ENCODE data around the gene MRPL42.
"Not testable (repeated sequence)": the region's sequence is repeated elsewhere in the genome, so short reads cannot be mapped to it uniquely, and the experiment has no call there.

The MRPL42 gene

DNA sequence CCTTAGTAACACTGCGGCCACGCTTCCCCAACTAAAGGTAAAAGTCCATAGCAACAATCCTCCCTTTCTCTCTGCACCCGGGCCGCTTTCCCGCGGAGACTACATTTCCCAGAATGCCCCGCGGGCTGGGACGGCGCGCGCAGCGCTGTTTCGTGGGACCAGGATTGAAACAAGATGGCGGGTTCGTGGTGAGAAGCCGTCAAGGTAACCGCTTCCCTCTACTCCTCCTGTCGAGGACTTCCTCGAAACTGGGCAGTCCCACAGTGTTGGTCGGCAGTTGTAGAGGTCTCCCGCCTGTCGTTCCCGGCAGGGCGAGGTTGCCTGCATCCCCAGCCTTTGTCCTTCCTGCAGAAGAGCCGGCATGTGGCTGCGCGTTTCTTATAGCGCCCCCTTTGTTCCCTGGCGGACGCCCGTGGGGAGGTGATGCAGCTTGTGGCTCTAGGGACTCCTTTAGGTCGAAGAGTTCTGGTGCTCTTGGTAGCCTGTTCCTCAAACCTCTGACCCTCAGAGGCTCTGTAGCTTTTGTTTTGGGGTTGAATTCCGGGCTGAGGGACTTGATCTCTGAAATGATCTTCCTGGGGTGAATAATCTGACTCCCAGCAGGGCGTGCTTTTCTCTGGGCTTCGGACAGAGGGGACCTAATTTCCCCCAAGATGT, at the start of gene MRPL42:
Gene MRPL42, plus strand, starts transcription at position 164 of the 657 bp plus-strand sequence. CDS start 1,772 bp downstream, outside the sequence.
- peak; percentile 83 for DNase-seq (ENCODE audit: low read depth)

DNA sequence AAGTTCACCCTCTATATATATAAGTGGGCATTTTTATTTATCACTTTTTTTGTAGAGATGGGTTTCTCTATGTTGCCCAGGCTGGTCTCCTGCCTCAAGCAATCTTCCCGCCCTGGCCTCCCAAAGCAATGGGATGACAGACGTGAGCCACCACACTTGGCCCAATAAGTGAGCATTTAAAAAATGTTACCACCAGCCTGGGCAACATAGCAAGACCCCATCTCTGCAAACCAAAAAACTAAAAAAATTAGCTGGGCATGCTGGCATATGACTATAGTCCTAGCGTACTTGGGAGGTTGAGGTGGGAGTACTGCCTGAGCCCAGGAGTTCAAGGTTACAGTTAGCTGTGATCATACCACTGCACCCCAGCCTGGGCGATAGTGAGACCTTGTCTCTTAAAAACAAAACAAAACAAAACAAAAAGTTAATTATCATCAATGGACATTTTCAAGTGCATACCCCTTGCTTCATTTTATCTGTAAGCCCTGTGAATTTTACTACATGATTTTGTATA, 49.3 kb upstream of the MRPL42 start:
- no peak for DNase-seq (ENCODE audit: low read depth)

DNA sequence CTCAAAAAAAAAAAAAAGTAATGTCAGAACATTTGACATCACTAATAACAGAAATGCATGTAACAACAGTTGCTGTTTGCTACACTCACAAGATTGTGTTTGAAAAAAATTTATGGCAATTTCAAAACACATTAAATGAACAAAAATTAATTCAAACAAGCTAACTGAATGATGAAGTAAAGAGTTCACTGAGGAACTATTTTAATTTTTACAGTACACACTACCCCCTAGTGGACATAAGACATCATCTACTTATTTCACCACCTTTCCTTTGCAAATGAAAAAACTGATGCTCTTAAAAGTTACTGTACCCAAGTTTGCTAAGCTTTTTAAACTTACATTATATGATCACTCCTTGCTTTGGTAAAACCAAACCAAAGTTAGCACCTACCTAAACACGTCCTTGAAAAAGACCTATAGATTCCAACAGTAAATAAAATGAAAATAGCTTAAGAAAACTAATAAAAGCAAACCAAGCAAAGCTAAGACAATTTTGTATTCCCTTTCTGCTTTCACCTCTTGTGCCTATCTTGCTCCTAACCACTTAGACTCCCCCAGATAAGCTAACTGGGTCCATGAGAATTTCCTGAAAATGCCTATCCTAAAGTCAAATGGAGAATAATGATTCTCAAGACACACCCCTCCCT, 47.8 kb upstream of the MRPL42 start:
- no peak for DNase-seq (ENCODE audit: low read depth)

DNA sequence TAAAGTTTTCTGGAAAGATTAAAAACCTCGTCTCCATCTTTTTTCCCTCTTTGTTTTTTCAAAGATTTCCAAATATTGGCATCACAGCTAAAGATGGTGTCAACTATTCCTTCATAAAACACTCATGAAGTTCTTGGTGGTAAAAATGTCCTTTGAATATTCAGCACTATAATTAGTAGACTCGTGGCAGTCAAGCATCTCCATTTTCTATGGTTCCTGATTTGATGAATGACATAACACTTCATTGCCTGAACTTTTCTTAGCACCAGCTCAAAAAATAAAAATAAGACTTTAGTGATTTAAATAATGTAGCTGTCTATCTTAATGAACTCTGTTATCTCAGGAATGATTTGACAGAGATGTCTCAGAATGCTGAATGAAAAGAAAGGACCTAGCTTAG, 45.3 kb upstream of the MRPL42 start:
- DNase-seq (ENCODE audit: low read depth): no peak

DNA sequence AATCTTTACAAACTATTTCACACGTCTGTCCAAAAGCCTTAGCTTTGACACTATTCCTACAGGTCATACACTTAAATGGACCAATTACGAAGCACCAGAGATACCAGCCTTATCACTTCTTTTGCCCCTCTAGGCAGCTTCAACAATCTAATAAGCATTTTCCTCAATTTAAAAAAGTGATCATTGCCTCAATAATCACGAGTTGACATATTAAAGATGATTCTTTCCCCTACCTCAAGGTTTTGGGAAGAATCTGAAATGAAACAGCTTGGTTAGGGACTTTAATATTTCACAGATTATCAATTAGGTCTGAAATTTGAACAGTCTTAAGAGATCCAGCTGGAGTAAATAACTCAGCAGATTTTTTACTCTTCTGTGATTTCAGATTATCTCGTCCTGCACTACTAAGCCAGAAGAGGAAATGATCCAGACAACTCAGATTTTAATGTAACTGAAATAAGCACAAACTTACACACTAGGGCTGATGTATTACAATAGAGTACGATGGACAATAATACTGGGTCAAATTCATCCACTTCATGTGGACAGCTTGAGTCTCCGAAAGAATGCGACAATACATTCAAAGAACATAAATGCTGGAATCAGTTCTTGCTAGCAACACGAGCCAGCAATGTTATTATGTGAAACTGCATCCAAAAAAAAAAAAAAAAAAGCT, 41.4 kb upstream of the MRPL42 start:
- DNase-seq (ENCODE audit: low read depth): no peak

DNA sequence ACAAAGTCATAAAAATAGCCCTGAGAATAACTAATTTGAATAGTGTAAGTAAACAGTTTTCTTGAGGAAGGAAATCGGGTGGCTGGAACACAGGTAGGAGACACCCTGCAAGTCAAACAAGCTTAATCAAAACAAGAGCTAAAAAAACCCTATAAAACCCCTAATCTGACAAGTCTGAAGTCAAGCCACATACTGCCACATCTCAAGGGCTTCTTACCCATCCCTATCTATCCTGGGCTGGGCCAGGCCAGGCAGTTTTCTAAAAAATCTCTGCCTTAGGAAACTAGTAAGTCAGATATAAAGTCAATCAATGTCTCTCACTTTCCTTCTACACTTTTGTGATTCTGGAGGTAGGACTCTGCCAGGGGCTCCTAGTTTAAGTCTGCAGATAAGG, 40.9 kb upstream of the MRPL42 start:
- no peak for DNase-seq (ENCODE audit: low read depth)

DNA sequence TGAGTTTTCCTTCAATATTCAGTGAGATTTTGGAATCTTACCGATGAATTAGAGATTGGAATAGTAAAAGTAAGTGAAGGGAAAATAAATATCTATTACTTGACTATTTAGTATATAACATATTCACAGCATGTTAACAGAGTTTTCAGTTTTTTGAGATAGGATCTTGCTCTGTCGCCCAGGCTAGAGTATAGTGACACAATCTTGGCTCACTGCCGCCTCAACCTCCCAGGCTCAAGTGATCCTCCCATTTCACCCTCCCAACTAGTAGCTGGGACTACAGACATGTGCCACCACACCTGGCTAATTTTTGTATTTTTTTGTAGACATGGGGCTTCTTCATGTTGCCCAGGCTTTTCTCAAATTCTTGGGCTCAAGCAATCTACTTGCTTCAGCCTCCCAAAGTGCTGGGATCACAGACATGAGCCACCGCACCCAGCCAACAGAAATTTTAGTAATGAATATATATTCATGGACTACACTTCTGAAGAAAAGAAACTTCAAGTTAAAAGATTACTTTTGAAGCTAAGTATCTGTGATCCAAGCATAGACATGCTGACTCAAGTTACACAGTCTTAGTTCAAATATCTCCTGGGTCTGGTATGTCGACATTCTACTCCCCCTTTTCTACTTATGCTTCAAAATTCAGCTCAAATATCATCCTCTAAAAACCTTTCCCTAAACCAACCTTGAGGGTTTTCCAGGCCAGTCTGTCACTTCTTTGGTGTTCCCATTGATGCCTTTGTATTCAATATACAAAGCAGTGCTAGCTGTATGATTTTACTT, 39.3 kb upstream of the MRPL42 start:
- DNase-seq (ENCODE audit: low read depth): no peak

DNA sequence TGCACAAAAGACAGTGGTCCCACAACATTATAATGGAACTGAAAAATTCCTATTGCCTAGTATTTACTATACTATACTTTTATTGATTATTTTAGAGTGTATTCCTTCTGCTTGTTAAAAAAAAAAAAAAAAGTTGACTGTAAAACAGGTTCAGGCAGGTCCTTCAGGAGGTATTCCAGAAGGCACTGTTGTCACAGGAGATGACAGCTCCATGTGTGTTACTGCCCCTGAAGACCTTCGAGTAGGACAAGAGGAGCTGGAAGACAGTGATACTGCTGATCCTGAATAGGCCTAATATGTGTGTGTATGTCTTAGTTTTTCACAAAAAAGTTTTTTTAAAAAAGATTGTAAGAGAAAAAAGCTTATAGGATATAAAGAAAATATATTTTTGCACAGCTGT, 37.9 kb upstream of the MRPL42 start:
- DNase-seq (ENCODE audit: low read depth): no peak

DNA sequence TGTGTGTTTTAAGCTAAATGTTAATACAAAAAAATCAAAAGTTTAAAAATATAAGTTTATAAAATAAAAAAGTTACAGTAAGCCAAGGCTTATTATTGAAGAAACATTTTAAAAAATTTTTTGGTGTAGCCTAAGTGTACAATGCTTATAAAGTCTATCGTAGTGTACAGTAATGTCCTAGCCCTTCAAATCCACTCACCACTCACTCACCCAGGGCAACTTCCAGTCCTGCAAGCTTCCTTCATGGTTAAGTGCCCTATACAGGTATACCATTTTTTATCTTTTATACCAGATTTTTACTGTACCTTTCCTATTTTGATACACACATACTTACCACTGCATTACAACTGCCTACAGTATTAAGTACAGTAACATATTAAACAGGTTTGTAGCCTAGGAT, 37.5 kb upstream of the MRPL42 start:
- no peak for DNase-seq (ENCODE audit: low read depth)

DNA sequence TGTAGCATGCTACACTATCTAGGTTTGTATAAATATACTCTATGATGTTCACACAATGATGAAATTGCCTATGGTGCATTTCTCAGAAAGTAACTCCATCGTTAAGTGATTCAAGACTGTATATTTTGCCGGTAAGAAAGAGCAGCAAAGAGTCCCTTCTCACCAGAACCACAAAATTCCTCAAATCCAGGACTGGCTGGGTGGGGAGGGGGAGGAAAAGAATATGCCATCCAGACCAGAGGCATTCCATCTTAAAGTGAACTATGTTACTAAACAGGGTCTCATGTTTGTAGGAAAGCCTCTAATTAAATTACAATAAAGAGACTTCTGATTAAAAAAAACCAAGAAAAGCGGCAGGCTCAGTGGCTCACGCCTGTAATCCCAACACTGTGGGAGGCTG, 37.0 kb upstream of the MRPL42 start:
- no peak for DNase-seq (ENCODE audit: low read depth)

DNA sequence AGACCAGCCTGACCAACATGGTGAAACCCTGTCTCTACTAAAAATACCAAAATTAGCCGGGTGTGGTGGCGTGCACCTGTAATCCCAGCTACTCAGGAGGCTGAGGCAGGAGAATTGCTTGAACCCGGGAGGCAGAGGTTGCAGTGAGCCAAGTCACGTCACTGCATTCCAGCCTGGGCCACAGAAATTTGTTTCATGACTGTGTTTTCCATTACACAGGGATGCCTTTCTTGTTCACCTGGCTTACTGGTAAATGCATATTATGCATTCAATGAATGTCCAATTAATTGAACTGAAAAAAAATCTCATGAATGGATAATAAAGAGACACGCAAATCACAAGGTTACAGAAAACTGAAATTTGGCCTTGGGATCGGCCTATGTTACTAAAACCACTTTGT, 35.3 kb upstream of the MRPL42 start:
- not testable (repeated sequence) for DNase-seq (ENCODE audit: low read depth)

DNA sequence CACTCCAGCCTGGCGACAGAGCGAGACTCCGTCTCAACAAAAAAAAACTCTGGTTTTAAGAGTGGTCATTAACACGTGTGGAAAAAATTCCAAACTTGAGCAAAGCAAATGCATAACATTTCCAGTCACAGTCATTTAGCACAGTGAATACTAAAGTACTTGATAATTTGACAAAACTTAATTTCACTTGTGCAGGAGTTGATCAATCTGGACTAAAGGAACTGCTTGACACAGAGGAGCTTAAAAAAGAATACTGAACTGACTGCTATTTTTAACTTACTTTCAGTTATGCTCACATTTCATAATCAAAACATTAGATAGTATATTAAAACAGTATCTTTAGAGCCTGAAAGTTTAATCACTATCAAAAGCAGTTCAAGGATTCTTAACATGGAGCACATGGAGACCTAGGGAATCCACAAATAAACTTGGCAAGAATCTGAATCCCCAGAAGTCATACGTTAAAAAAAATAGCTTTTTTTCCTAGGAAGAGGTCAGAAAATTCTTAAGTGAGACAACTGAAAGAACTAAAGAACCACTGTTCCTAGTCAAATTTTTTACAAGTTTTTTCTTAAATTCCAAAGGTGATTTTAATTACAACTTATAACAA, 33.0 kb upstream of the MRPL42 start:
- no peak for DNase-seq (ENCODE audit: low read depth)

DNA sequence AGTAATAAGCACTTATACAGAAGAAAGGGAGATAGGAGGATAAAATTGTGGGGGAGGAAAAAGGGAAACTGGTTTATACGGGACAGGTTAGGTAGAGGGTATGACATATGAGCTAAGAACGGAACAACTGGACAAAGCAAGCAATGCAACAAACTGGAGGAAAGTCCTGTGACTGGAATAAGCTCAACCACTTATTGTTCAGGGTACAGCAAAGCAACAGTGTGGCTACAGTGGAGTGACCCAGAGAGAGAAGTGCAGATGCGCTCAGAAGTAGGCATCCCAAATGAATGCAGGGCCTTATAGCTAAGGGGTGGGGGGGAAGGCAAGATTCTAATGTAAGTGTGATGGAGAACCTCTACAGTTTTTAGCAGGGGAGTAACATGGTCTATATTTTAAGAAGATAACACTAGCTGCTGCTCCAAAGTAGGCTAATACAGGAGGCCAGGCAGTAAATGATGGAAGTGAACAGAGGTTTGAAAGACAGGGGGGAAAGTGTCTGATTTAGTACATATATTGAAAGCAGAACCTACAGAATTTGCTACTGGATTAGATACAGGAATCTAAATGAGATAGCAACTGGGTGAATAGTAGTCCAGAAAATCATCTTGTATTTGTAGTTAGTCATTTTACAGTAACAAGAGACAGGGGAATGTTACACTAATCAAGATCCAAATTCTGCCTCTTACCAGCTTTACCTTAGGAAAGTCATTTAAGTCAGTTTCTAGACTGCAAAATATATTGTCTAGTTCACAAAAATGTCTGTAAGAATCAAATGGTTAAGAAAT, 28.9 kb upstream of the MRPL42 start:
- DNase-seq (ENCODE audit: low read depth): no peak

DNA sequence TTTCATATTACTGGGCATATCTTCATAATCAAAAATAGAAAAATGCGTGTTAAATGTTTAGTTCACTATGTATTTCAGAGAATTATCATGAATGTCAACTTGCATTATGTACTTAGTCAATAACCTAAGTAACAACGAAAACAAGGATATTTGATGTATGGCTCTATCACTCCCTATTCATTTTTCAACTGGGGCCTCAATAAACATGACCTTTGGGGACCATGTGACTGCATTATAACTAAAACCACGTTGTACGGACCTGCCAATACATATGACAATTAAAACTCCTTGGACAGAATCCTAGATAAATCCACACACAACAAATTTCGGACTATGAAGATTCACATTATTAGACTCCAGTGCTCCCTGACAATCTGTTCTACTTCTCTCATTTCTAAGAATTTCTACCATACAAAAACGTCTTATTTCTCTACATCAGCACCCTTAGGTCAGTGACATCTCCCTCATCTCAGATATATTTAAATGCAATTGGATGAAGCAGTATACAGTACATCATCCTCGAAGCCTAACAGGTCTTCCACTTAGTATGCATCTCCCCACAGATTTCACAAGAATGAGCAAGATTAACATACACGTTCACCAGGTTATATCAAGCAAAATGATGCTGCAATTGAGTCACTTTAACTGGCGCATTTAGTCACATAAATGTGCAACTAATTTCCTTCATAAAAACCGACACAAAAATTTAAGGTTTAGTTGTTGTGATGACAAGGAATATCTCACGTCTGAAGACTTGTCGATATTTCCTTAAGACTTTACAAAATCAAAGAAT, 27.1 kb upstream of the MRPL42 start:
- no peak for DNase-seq (ENCODE audit: low read depth)

DNA sequence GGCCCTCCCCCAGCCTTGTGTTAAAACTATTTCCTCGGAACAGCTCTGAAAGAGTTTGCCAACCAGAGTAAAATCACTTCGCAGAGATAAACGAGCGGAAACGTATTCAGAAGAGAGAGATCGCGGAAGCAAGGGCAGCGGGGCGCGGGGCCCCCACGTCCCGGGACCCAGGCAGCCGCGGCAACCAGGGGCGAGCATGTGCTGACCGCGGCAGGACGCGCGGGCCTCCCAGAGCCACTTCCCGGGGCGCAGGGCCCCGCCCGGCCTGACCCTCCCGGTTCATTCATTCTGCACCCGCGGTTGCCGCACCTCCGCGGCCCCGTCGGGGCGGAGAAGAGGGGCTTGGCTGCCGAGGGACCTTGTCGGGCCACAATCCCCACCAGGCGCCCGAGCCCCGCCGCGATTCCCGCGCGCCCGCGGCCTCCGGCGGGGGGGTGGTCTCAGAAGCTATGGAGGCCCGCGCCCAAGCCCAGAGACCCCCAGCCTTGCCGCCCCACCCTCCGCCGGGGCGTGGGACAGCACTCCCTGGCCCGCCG, 26.2 kb upstream of the MRPL42 start:
- peak; percentile 7 for DNase-seq (ENCODE audit: low read depth)

DNA sequence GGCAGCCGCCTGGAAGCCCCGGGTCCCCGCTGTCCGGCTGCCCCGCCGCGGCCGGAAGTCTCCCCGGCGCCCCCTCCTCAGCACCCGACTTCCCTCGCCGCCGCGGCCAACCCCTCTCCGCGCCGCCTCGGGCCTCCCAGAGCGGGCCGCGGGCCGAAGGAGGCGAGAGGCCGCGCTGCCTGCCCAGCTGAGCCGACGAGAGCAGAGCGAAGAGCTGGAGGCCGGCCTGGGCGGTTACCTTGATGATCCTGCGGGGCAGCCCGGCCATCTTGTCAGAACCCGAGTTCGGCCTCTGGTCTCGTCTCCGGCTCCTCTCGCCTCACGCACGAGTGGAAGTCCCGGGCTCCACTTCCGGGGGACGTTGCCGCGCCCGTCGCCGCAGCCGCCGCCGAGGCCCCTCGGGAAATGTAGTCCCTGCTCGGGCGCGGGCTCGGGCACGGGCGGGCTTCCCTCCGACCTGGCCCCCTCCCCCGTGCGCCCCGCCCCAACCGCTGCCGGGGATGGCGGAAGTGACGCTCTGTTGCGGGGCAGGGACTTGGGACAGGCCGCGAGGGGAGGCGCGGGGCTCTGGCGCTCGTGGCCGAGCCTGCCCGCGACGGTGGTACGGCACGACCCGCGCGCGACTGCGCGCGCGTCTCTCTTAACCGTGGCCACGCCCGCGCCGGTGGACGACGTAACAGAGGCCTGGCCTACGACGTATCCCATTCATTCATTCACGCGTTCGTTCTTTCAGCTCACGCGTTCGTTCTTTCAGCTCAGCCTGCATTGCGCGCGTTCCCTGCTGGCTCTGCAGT, 25.5 kb upstream of the MRPL42 start, which contains the start of gene UBE2N:
Gene UBE2N, minus strand, starts transcription at position 331 of the 794 bp plus-strand sequence. Its CDS starts 63 bp downstream, at position 268.
- peak; percentile 91 for DNase-seq (ENCODE audit: low read depth)

DNA sequence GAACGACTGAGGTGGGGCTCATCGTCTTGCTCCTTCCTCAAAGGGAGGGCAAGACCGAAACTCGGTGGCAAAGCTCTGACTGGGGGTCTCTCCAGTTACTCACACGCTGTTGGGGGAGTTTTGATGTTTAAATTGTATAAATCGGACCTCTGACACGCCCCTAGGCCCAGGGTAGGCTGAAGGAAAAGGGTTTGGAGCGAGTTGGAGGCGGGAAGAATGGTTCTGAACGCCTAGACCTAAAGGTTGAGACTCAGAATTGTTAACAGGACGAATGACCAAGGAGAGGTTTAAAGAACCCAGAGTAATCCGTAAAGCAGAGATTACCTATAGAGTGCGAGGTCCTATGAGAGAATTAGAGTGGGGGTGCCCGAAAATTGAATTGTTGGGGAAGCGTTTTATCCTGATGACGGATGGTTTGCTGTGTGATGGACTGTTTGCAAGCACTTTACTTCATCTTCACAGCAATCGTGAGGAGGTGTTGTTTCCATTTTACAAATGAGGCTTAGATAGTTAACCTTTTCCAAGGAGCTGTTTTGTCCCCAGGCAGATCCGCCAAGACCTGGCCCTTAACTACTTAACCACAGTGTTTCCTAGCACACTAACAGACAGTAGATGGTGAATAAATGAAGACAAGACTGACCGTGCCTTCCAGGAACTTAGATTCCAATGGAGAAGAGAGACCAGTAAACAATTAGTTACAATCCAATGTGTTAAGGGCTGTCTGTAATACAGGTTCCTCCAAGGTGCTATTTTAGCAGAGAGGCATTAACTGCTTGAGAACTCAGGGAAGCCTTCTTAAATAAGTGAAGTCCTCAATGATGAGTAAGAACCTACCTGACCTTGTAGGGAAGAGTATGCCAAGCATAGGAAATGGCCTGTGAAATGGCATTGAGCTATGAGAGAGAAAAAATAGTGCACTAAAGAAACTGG, 24.6 kb upstream of the MRPL42 start:
- DNase-seq (ENCODE audit: low read depth): no peak

DNA sequence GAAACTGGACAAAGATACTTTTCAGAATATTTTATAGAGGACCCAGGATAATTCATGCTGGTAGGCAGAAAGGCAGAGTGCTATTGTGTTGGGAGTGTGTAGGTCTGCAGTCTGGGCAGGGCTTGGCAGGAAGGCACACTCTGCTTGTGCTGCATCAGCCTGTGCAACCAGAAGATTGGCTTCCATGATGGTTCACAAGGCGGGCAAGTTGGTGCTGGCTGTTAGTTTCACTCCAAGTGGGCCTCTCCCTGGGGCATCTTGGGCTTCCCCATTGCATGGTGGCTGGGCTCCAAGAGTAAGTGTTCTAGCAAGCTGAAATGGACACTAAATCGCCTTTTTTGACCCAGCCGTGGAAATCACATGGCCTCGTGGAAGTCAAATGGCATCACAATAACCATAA, 23.7 kb upstream of the MRPL42 start:
- no peak for DNase-seq (ENCODE audit: low read depth)
